IMR-90 (cell line): ENCODE data around the gene ATL2. TPM values are rescaled to one million over a fixed set of nuclear protein-coding genes. Genes with fewer than 3 reads are reported as not detected.

Experiments used
- ATAC-seq: fragments of 200-7000 bp; cut with Tn5 transposase; 2 replicates; pipeline ENCODE4 v1.9.1; 2020; ENCODE audit warnings: low read depth, mild to moderate bottlenecking, moderate library complexity
- BruUV-seq: library from RNA; stranded (reverse); fragments of 400-500 nt; replicated peaks from 2 replicates; lab custom pipeline; 2021; lab: Mats Ljungman, UMichigan
- CTCF ChIA-PET: fragments of 300-600 bp; formaldehyde crosslinking; extraction: SDS; loops from one replicate; lab custom pipeline; 2021; ENCODE audit warnings: antibody characterized with exemption; lab: Yijun Ruan, JAX
- POLR2A ChIA-PET: fragments of 300-600 bp; sonication (Branson Sonifier 250); formaldehyde crosslinking; loops from one replicate; lab custom pipeline; 2022; ENCODE audit warnings: antibody characterized with exemption; ENCODE audit not compliant: unreplicated experiment; lab: Charles Lee
- DNase-seq: peaks from one replicate; pipeline ENCODE4 v3.0.0; 2013
- H2AFZ ChIP-seq: replicated peaks from 2 replicates; pipeline ENCODE3; 2013; ENCODE audit warnings: low read length, mild to moderate bottlenecking; ENCODE audit not compliant: poor library complexity
- H2AK5ac ChIP-seq: 2 replicates; pipeline ENCODE4 v1.6.1; 2013; ENCODE audit warnings: low read depth, low read length, inconsistent platforms
- H2AK9ac ChIP-seq: replicated peaks from 2 replicates; pipeline ENCODE3; 2013; ENCODE audit warnings: mild to moderate bottlenecking, low read depth, low read length, moderate library complexity; ENCODE audit not compliant: poor library complexity
- H2BK120ac ChIP-seq: 2 replicates; pipeline ENCODE4 v1.6.1; 2013; ENCODE audit warnings: low read depth, low read length, inconsistent platforms
- H2BK15ac ChIP-seq: 3 replicates; pipeline ENCODE4 v1.6.1; 2013; ENCODE audit warnings: low read depth, low read length, inconsistent platforms
- H2BK20ac ChIP-seq: 2 replicates; pipeline ENCODE4 v1.6.1; 2013; ENCODE audit warnings: low read depth, mild to moderate bottlenecking, inconsistent platforms, low read length, moderate library complexity
- H2BK5ac ChIP-seq: 2 replicates; pipeline ENCODE4 v1.6.1; 2013; ENCODE audit warnings: mild to moderate bottlenecking, low read depth, low read length, inconsistent platforms; ENCODE audit not compliant: poor library complexity, severe bottlenecking
- H3K14ac ChIP-seq: replicated peaks from 2 replicates; pipeline ENCODE4 v1.6.1; 2013; ENCODE audit warnings: low read depth, low read length, inconsistent platforms
- H3K18ac ChIP-seq: 2 replicates; pipeline ENCODE4 v1.6.1; 2013; ENCODE audit warnings: low read depth, low read length, control low read depth
- H3K23ac ChIP-seq: 2 replicates; pipeline ENCODE4 v1.6.1; 2013; ENCODE audit warnings: low read depth, low read length, inconsistent platforms
- H3K27ac ChIP-seq: 2 replicates; pipeline ENCODE4 v1.5.1; 2013; ENCODE audit warnings: mild to moderate bottlenecking, control low read depth, low read length; ENCODE audit not compliant: insufficient read depth
- H3K27me3 ChIP-seq: 2 replicates; pipeline ENCODE4 v1.6.1; 2013; ENCODE audit warnings: low read length; ENCODE audit not compliant: control insufficient read depth, insufficient read depth
- H3K36me3 ChIP-seq: 2 replicates; pipeline ENCODE4 v1.6.1; 2013; ENCODE audit warnings: low read length, mixed read lengths; ENCODE audit not compliant: control insufficient read depth, insufficient read depth
- H3K4ac ChIP-seq: 2 replicates; pipeline ENCODE4 v1.6.1; 2013; ENCODE audit warnings: low read depth, low read length, inconsistent platforms
- H3K4me1 ChIP-seq: 2 replicates; pipeline ENCODE4 v1.6.1; 2013; ENCODE audit warnings: low read length, mixed read lengths; ENCODE audit not compliant: control insufficient read depth, insufficient read depth
- H3K4me2 ChIP-seq: 2 replicates; pipeline ENCODE4 v1.6.1; 2013; ENCODE audit warnings: low read depth, mild to moderate bottlenecking, control low read depth, low read length, moderate library complexity
- H3K4me3 ChIP-seq: 2 replicates; pipeline ENCODE4 v1.5.1; 2013; ENCODE audit warnings: low read depth, mild to moderate bottlenecking, control low read depth, low read length, moderate library complexity; ENCODE audit not compliant: insufficient read depth
- H3K56ac ChIP-seq: 2 replicates; pipeline ENCODE4 v1.6.1; 2013; ENCODE audit warnings: low read length, inconsistent platforms; ENCODE audit not compliant: insufficient read depth; ENCODE audit errors: extremely low read depth
- H3K79me1 ChIP-seq, 2 experiments: 2 replicates each; pipeline ENCODE4 v1.6.1; 2013; ENCODE audit warnings: low read length in 2 of 2, inconsistent platforms in 1 of 2, low read depth in 1 of 2
- H3K9ac ChIP-seq: 2 replicates; pipeline ENCODE4 v1.6.1; 2013; ENCODE audit warnings: low read depth, low read length, control low read depth
- H3K9me1 ChIP-seq: 2 replicates; pipeline ENCODE4 v1.6.1; 2013; ENCODE audit warnings: low read length, inconsistent platforms; ENCODE audit not compliant: insufficient read depth
- H3K9me3 ChIP-seq: 2 replicates; pipeline ENCODE4 v1.6.1; 2013; ENCODE audit warnings: low read length; ENCODE audit not compliant: control insufficient read depth, insufficient read depth
- H4K20me1 ChIP-seq: 2 replicates; pipeline ENCODE4 v1.6.1; 2013; ENCODE audit warnings: low read length, inconsistent platforms; ENCODE audit not compliant: insufficient read depth
- H4K5ac ChIP-seq: 2 replicates; pipeline ENCODE4 v1.6.1; 2013; ENCODE audit warnings: mild to moderate bottlenecking, low read depth, low read length, control low read depth
- H4K8ac ChIP-seq, 2 experiments: 2 replicates each; pipeline ENCODE4 v1.6.1; 2013; ENCODE audit warnings: low read depth in 2 of 2, low read length in 2 of 2, control low read depth in 1 of 2, inconsistent platforms in 1 of 2
- H4K91ac ChIP-seq: 2 replicates; pipeline ENCODE4 v1.6.1; 2013; ENCODE audit warnings: low read depth, low read length, inconsistent platforms; ENCODE audit not compliant: insufficient read depth
- CHD1 ChIP-seq: IDR thresholded peaks from 2 replicates; pipeline ENCODE4 v1.6.1; 2012; ENCODE audit warnings: low read depth, low read length, improper control_type of control experiment
- CTCF ChIP-seq: conservative IDR thresholded peaks from 2 replicates; pipeline ENCODE4 v1.5.1; 2012; ENCODE audit warnings: mild to moderate bottlenecking, low read depth, low read length, improper control_type of control experiment
- FOS ChIP-seq: fragments of 150-350 bp; IDR thresholded peaks from 2 replicates; pipeline ENCODE4 v1.6.1; 2016; ENCODE audit warnings: low read depth, low read length
- MAFK ChIP-seq: IDR thresholded peaks from 2 replicates; pipeline ENCODE4 v1.6.1; 2012; ENCODE audit warnings: low read depth, low read length, improper control_type of control experiment
- MAZ ChIP-seq: IDR thresholded peaks from 2 replicates; pipeline ENCODE4 v1.6.1; 2012; ENCODE audit warnings: low read depth, mild to moderate bottlenecking, low read length, improper control_type of control experiment, moderate library complexity, borderline replicate concordance
- MXI1 ChIP-seq: IDR thresholded peaks from 2 replicates; pipeline ENCODE4 v1.6.1; 2012; ENCODE audit warnings: low read depth, mild to moderate bottlenecking, low read length, moderate library complexity, borderline replicate concordance
- RFX5 ChIP-seq: IDR thresholded peaks from 2 replicates; pipeline ENCODE4 v1.8.0; 2012; ENCODE audit warnings: low read depth, mild to moderate bottlenecking, low read length, moderate library complexity
- SMC3 ChIP-seq: fragments of 150-350 bp; IDR thresholded peaks from 2 replicates; pipeline ENCODE4 v1.6.1; 2016; ENCODE audit warnings: low read depth, mild to moderate bottlenecking, antibody characterized with exemption, low read length, moderate library complexity
- WGBS, 2 experiments: methylation state at CpG; one replicate each; pipeline versions ENCODE4 v1.1.5 to v1.1.7; 2013; ENCODE audit warnings: missing lambda C conversion rate in 2 of 2; ENCODE audit not compliant: insufficient read length in 1 of 2; ENCODE audit errors: extremely low coverage in 2 of 2; 5-methylcytosine and 5-hydroxymethylcytosine counted together
- dilution Hi-C: fragments of 300-500 bp; cut with HindIII; formaldehyde crosslinking; loops from one replicate; pipeline ENCODE4 v1.14.3; 2018; ENCODE audit warnings: low sequenced_read_pairs; ENCODE audit not compliant: unreplicated experiment
- in situ Hi-C: fragments of 300-500 bp; cut with MboI; formaldehyde crosslinking; loops from 3 replicates; pipeline ENCODE4 v1.14.3; 2019; ENCODE audit warnings: low sequenced_read_pairs, inconsistent platforms, mixed read lengths
- intact Hi-C: fragments of 100-400 bp; cut with micrococcal nuclease; formaldehyde crosslinking; loops from 2 replicates; pipeline ENCODE4 v1.10.0; 2022
- polyA plus RNA-seq, 3 experiments: library from polyadenylated mRNA; depleted of rRNA; stranded (reverse); fragments of >200 nt; gene quantifications; 2 replicates each; pipeline ENCODE4 v1.2.3, GENCODE V29; 2012; ENCODE audit warnings: low replicate concordance in 1 of 3
- total RNA-seq: library from RNA; depleted of rRNA; stranded (reverse); fragments of >200 nt; gene quantifications from 2 replicates; pipeline ENCODE4 v1.2.3, GENCODE V29; 2012

The ATL2 gene
- total and polyA plus RNA-seq, 2 of the 4 experiments (the other 2 are of a cell fraction) = 16.0 to 62.6 TPM

DNA sequence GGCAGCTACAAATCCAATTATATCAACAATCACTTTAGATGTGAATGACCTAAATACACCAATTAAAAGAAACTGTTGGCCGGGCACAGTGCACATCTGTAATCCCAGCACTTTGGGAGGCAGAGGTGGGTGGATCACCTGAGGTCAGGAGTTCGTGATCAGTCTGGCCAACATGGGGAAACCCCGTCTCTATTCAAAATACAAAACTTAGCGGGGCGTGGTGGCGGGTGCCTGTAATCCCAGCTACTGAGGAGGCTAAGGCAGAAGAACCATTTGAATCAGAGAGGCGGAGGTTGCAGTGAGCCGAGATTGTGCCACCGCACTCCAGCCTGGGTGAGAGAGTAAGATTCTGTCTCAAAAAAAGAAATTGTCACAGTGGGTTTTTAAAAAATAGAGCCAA lies 49.5 kb downstream of the ATL2 start:
- Histone ChIP-seq H2AK5ac (no peak overlapping the region), H3K9me3 (peaks cover 3% of the 10 kb centered on the region; the same call in 1 of the 2 replicates), H4K20me1 (no peaks in the 10 kb centered on the region; the same call in 1 of the 2 replicates), H3K4me3 (no peak overlapping the region), H3K9me1 (peaks cover 4% of the 10 kb centered on the region), H2BK20ac (no peak overlapping the region), H3K4me2 (no peak overlapping the region), H2BK15ac (no peak overlapping the region), H3K36me3 (no peaks in the 10 kb centered on the region), H4K8ac (no peak overlapping the region), H3K9ac (no peak overlapping the region), H3K27me3 (no peaks in the 10 kb centered on the region), H3K4ac (no peak overlapping the region), H3K79me1 (peaks cover 9 to 11% of the 10 kb centered on the region in 2 experiments), H3K27ac (no peak overlapping the region), H3K18ac (no peak overlapping the region), H2AK9ac (no peak overlapping the region), H4K5ac (no peak overlapping the region), H4K91ac (no peak overlapping the region), H2BK5ac (no peak overlapping the region), H3K56ac (no peak overlapping the region), H2AFZ (no peak overlapping the region), H3K14ac (no peak overlapping the region), H3K4me1 (no peaks in the 10 kb centered on the region), H2BK120ac (no peak overlapping the region), H3K23ac (no peak overlapping the region)
- intact Hi-C loops (no loop called here), dilution Hi-C loops (no loop called here), in situ Hi-C loops (no loop called here)
- POLR2A ChIA-PET = no interaction called here
- 100% methylated on average over 1 of the region's 9 CpGs; no CpG with 5 or more reads in 1 of the 2 experiments for WGBS, 2 experiments
- ATAC-seq (no peak), DNase-seq (no peak)
- CTCF ChIA-PET = no interaction called here
- no TSS peak for BruUV-seq
- TF ChIP-seq CHD1 (no peak), RFX5 (no peak), MXI1 (no peak), MAFK (no peak), SMC3 (no peak), CTCF (no peak), FOS (no peak), MAZ (no peak)
